Mesothelial cell of epicardium (in vitro differentiated cells): ENCODE data around the gene UGT1A1. TPM values are rescaled to one million over a fixed set of nuclear protein-coding genes. Genes with fewer than 3 reads are reported as not detected.
A peak's percentile ranks its signal among the peaks of the same experiment; 100 is the strongest.

Source experiments
- DNase-seq, 2 experiments: peaks; one replicate each; pipeline ENCODE4 v3.0.0; 2021; ENCODE audit warnings: low spot score in 2 of 2; ENCODE audit not compliant: unreplicated experiment in 2 of 2
- H3K27ac Mint-ChIP-seq: 2 replicates; pipeline ENCODE4 v1.8.0; 2021; ENCODE audit warnings: mixed read lengths
- H3K27me3 Mint-ChIP-seq: 2 replicates; pipeline ENCODE4 v1.8.0; 2021; ENCODE audit warnings: low read depth, mixed read lengths
- H3K36me3 Mint-ChIP-seq: 2 replicates; pipeline ENCODE4 v1.8.0; 2021; ENCODE audit warnings: mixed read lengths
- H3K4me1 Mint-ChIP-seq: 2 replicates; pipeline ENCODE4 v1.8.0; 2021; ENCODE audit warnings: mixed read lengths
- H3K4me3 Mint-ChIP-seq: 2 replicates; pipeline ENCODE4 v1.8.0; 2021; ENCODE audit warnings: mild to moderate bottlenecking, moderate library complexity, mixed read lengths
- H3K9me3 Mint-ChIP-seq: 2 replicates; pipeline ENCODE4 v1.8.0; 2021; ENCODE audit warnings: mixed read lengths
- CTCF ChIP-seq: fragments of 200-600 bp; sonication (generic); IDR thresholded peaks from one replicate; pipeline ENCODE4 v1.5.0; 2021; ENCODE audit warnings: antibody characterized with exemption; ENCODE audit not compliant: unreplicated experiment
- total RNA-seq: library from RNA; stranded (reverse); gene quantifications from 3 replicates; pipeline ENCODE4 v1.2.1, GENCODE V29; 2021

UGT1A1 gene
- total RNA-seq, 1 donor from 2014 or later = not detected

GRCh38 chr2:233794128-233794658, 34.1 kb downstream of the UGT1A1 start:
- H3K36me3 Mint-ChIP-seq = no peaks in the 10 kb centered on the region
- no peak overlapping the region for H3K27ac Mint-ChIP-seq
- no peak overlapping the region for H3K4me3 Mint-ChIP-seq
- no peaks in the 10 kb centered on the region for H3K4me1 Mint-ChIP-seq
- DNase-seq = peak; percentile 5 to 16
- TF ChIP-seq CTCF = no peak
- H3K27me3 Mint-ChIP-seq = peaks cover 14% of the 10 kb centered on the region
- no peaks in the 10 kb centered on the region for H3K9me3 Mint-ChIP-seq

GRCh38 chr2:233795735-233796171, 35.7 kb downstream of the UGT1A1 start:
- Mint-ChIP-seq H3K4me1 (no peaks in the 10 kb centered on the region), H3K36me3 (no peaks in the 10 kb centered on the region), H3K9me3 (peaks cover 6% of the 10 kb centered on the region), H3K4me3 (no peak overlapping the region), H3K27ac (no peak overlapping the region), H3K27me3 (peaks cover 8% of the 10 kb centered on the region)
- no peak for TF ChIP-seq CTCF
- peak; percentile 7 to 33 for DNase-seq

GRCh38 chr2:233796254-233796653, 36.2 kb downstream of the UGT1A1 start:
- H3K36me3 Mint-ChIP-seq = no peaks in the 10 kb centered on the region
- peaks cover 6% of the 10 kb centered on the region for H3K9me3 Mint-ChIP-seq
- H3K27me3 Mint-ChIP-seq = peaks cover 4% of the 10 kb centered on the region
- no peaks in the 10 kb centered on the region for H3K4me1 Mint-ChIP-seq
- H3K27ac Mint-ChIP-seq = no peak overlapping the region
- no peak for DNase-seq
- TF ChIP-seq CTCF = no peak
- no peak overlapping the region for H3K4me3 Mint-ChIP-seq

GRCh38 chr2:233798335-233799086, 38.4 kb downstream of the UGT1A1 start:
- Mint-ChIP-seq H3K4me3 (no peak overlapping the region), H3K27me3 (peaks cover 8% of the 10 kb centered on the region), H3K27ac (no peak overlapping the region), H3K9me3 (peaks cover 6% of the 10 kb centered on the region), H3K36me3 (no peaks in the 10 kb centered on the region), H3K4me1 (no peaks in the 10 kb centered on the region)
- peak in 1 of 2 experiments; percentile 5 for DNase-seq
- TF ChIP-seq CTCF = no peak

- H3K4me1 Mint-ChIP-seq = no peaks in the 10 kb centered on the region
- DNase-seq = no peak
- TF ChIP-seq CTCF = no peak
- peaks cover 14% of the 10 kb centered on the region for H3K27me3 Mint-ChIP-seq
- no peak overlapping the region for H3K4me3 Mint-ChIP-seq
- H3K36me3 Mint-ChIP-seq = no peaks in the 10 kb centered on the region
- no peak overlapping the region for H3K27ac Mint-ChIP-seq
- peaks cover 6% of the 10 kb centered on the region for H3K9me3 Mint-ChIP-seq
Observed at GRCh38 chr2:233799087-233799665, 39.1 kb downstream of the UGT1A1 start.
